Stimulated activated naive CD8-positive, alpha-beta T cell treated with anti-CD3 and anti-CD28 coated beads, Interleukin-15, amount 100 ng/mL, for 72 hours (primary cell): ENCODE measurements around the gene SCNN1A.

Experiments
- ATAC-seq: fragments of 150-1000 bp; cut with Tn5 transposase; 2 replicates; pipeline ENCODE4 v1.10.0; 2021; ENCODE audit warnings: mild to moderate bottlenecking, moderate library complexity
- DNase-seq, 2 donors: peaks; one replicate each; pipeline ENCODE4 v3.0.0; 2021 to 2022
- H3K27ac Mint-ChIP-seq, 2 donors: one replicate each; pipeline ENCODE4 v1.8.0; 2022; ENCODE audit warnings: mild to moderate bottlenecking in 2 of 2, mixed read lengths in 2 of 2, moderate library complexity in 2 of 2
- H3K27me3 Mint-ChIP-seq: one replicate; pipeline ENCODE4 v1.8.0; 2022; ENCODE audit warnings: mixed read lengths
- H3K4me1 Mint-ChIP-seq: one replicate; pipeline ENCODE4 v1.8.0; 2022; ENCODE audit warnings: mild to moderate bottlenecking, mixed read lengths
- H3K4me3 Mint-ChIP-seq, 2 donors: one replicate each; pipeline ENCODE4 v1.8.0; 2022; ENCODE audit warnings: mild to moderate bottlenecking in 2 of 2, mixed read lengths in 2 of 2, moderate library complexity in 1 of 2
- H3K9me3 Mint-ChIP-seq, 2 donors: one replicate each; pipeline ENCODE4 v1.8.0; 2022; ENCODE audit warnings: mixed read lengths in 2 of 2

The SCNN1A gene

GRCh38 chr12:6375269-6376078, at the start of gene SCNN1A:
Gene SCNN1A, minus strand, starts transcription at chr12:6375563. Its CDS starts 780 bp downstream, at chr12:6374783.
- peak within 1 kb of the TSS; percentile 80 to 84 for H3K4me3 Mint-ChIP-seq
- H3K27ac Mint-ChIP-seq = peak within 1 kb of the TSS; percentile 91 to 95
- H3K9me3 Mint-ChIP-seq = no peaks in the 10 kb centered on the region
- peaks cover 62% of the 10 kb centered on the region for H3K4me1 Mint-ChIP-seq
- H3K27me3 Mint-ChIP-seq = no peaks in the 10 kb centered on the region
- ATAC-seq (no peak), DNase-seq (no peak)

DNA sequence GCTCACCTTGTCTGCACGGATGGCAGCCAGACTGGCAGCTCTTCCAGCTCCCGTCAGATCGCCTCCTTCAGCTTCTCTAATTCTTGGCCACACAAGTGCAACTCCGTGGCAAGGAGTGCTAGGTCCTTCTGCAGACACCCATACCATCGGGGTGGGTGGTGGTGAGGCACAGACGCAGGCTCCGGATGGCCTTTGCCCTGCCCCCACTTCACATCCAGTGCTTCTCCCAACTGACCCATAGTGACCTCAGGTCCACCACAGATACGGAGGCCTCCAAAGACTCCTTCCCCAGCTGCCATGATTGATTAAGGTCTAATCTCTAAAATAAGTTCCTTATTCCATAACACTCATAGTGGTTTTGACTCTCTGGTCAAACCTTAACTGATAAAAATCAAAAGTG, 49.5 kb upstream of the SCNN1A start:
- ATAC-seq (no peak), DNase-seq (no peak)
- Mint-ChIP-seq H3K9me3 (no peaks in the 10 kb centered on the region), H3K27ac (peak overlapping the region; percentile 85 to 93), H3K4me3 (peak overlapping the region; percentile 19 to 29), H3K4me1 (peaks cover 66% of the 10 kb centered on the region), H3K27me3 (no peaks in the 10 kb centered on the region)

- no peaks in the 10 kb centered on the region for H3K9me3 Mint-ChIP-seq
- peak; percentile 2 for ATAC-seq
- H3K4me3 Mint-ChIP-seq = peak overlapping the region; percentile 42 to 61
- no peaks in the 10 kb centered on the region for H3K27me3 Mint-ChIP-seq
- peak overlapping the region; percentile 93 to 95 for H3K27ac Mint-ChIP-seq
- DNase-seq = no peak
- peaks cover 58% of the 10 kb centered on the region for H3K4me1 Mint-ChIP-seq
Observed at GRCh38 chr12:6424008-6424347, 48.6 kb upstream of the SCNN1A start.

DNA sequence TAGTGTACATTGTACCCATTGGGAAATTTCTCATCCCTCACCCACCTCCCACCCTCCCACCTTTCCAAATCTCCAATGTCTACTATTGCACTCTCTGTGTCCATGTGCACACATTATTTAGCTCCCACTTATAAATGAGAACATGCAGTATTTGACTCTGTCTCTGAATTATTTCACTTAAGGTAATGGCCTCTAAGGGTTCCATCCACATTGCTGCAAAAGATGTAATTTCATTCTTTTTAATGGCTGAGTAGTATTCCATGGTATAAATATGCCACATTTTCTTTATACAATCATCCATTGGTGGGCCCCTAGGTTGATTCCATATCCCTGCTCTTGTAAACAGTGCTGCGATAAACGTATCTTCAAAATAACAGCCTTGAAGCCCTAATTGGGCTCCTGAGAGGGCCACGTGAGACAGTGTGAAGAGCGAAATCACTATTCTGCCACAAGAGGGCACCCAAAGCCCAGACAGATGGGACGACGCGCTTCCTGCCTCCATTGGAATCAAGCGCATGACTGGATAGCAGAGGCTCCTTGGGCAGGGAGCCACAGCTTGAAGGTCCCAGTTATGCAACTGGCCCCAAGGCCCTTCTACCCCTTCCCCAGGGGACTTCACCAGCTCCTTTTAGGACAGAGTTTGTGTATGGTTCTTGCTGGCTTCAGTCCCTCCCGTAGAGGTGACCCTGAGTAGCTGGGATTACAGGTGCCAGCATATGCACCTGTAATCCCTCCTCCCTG, 48.1 kb upstream of the SCNN1A start:
- Mint-ChIP-seq H3K4me3 (peak overlapping the region; percentile 42 to 61), H3K4me1 (peaks cover 53% of the 10 kb centered on the region), H3K27me3 (no peaks in the 10 kb centered on the region), H3K9me3 (no peaks in the 10 kb centered on the region), H3K27ac (peak overlapping the region; percentile 93 to 95)
- ATAC-seq (peak; percentile 72), DNase-seq (peak; percentile 73 to 82)

GRCh38 chr12:6420364-6420763, 45.0 kb upstream of the SCNN1A start:
- ATAC-seq = no peak
- H3K27me3 Mint-ChIP-seq = no peaks in the 10 kb centered on the region
- no peak overlapping the region for H3K27ac Mint-ChIP-seq
- no peak for DNase-seq
- H3K4me1 Mint-ChIP-seq = peaks cover 36% of the 10 kb centered on the region
- H3K9me3 Mint-ChIP-seq = no peaks in the 10 kb centered on the region
- H3K4me3 Mint-ChIP-seq = no peak overlapping the region

GRCh38 chr12:6418796-6419195, 43.4 kb upstream of the SCNN1A start:
- H3K27ac Mint-ChIP-seq = no peak overlapping the region
- no peaks in the 10 kb centered on the region for H3K27me3 Mint-ChIP-seq
- ATAC-seq = no peak
- peaks cover 29% of the 10 kb centered on the region for H3K4me1 Mint-ChIP-seq
- no peak overlapping the region for H3K4me3 Mint-ChIP-seq
- no peaks in the 10 kb centered on the region for H3K9me3 Mint-ChIP-seq
- DNase-seq = no peak

DNA sequence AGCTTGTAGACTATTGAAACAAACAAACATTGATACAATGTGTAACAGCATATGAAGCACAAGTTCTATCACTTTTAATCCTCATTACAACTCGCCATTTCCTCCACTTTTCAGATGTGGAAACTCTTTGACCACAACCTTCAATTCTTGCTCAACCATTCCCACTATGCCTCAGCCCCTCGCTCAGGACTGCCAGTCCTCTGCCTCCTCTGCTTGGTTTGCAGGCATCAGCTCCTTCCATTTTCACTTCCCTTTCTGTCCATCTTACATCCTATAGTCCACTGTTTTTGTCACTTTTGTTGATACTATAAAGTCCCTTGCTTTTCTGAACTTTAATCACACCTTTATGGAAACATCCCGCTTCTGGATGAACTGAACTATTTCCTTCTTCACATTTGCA, 41.2 kb upstream of the SCNN1A start:
- H3K27ac Mint-ChIP-seq = peak overlapping the region in 1 of 2 donors; percentile 37
- ATAC-seq = peak; percentile 42
- DNase-seq = no peak
- no peak overlapping the region for H3K4me3 Mint-ChIP-seq
- peaks cover 23% of the 10 kb centered on the region for H3K4me1 Mint-ChIP-seq
- no peaks in the 10 kb centered on the region for H3K27me3 Mint-ChIP-seq
- H3K9me3 Mint-ChIP-seq = no peaks in the 10 kb centered on the region

GRCh38 chr12:6407236-6407954, 32.0 kb upstream of the SCNN1A start:
- Mint-ChIP-seq H3K4me1 (no peaks in the 10 kb centered on the region), H3K4me3 (no peak overlapping the region), H3K27me3 (no peaks in the 10 kb centered on the region), H3K27ac (no peak overlapping the region), H3K9me3 (no peaks in the 10 kb centered on the region)
- ATAC-seq (no peak), DNase-seq (no peak)

GRCh38 chr12:6405963-6406362, 30.6 kb upstream of the SCNN1A start:
- H3K4me3 Mint-ChIP-seq = no peak overlapping the region
- no peaks in the 10 kb centered on the region for H3K4me1 Mint-ChIP-seq
- H3K27ac Mint-ChIP-seq = no peak overlapping the region
- no peak for DNase-seq
- ATAC-seq = no peak
- H3K27me3 Mint-ChIP-seq = no peaks in the 10 kb centered on the region
- no peaks in the 10 kb centered on the region for H3K9me3 Mint-ChIP-seq

- Mint-ChIP-seq H3K27me3 (no peaks in the 10 kb centered on the region), H3K9me3 (no peaks in the 10 kb centered on the region), H3K27ac (no peak overlapping the region), H3K4me3 (no peak overlapping the region), H3K4me1 (no peaks in the 10 kb centered on the region)
- DNase-seq (no peak), ATAC-seq (no peak)
Observed at GRCh38 chr12:6404390-6404789, 29.0 kb upstream of the SCNN1A start.

GRCh38 chr12:6399884-6400644, 24.7 kb upstream of the SCNN1A start:
- no peak for DNase-seq
- no peaks in the 10 kb centered on the region for H3K9me3 Mint-ChIP-seq
- no peaks in the 10 kb centered on the region for H3K27me3 Mint-ChIP-seq
- no peaks in the 10 kb centered on the region for H3K4me1 Mint-ChIP-seq
- no peak for ATAC-seq
- H3K27ac Mint-ChIP-seq = no peak overlapping the region
- H3K4me3 Mint-ChIP-seq = no peak overlapping the region

DNA sequence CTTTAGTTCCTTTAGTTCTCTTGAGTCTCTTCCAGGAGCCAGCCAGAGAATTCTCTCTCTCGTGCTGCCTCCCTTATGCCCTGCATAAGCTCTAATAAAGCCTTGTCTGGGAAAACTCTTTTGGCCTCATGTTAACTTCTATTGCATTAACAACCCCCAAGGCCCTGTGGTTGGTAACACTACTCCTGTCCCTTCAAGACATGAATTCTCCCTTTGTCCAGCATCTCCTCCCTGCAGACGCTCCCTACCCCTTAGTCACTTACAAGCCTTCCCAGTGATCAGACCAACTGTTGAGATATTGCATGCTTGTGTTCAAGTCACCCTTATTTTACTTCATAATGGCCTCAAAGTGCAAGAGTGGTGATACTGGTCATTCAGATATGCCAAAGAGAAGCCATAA, 20.7 kb upstream of the SCNN1A start:
- DNase-seq (no peak), ATAC-seq (no peak)
- Mint-ChIP-seq H3K27ac (no peak overlapping the region), H3K9me3 (no peaks in the 10 kb centered on the region), H3K4me1 (no peaks in the 10 kb centered on the region), H3K27me3 (no peaks in the 10 kb centered on the region), H3K4me3 (no peak overlapping the region)

- no peaks in the 10 kb centered on the region for H3K4me1 Mint-ChIP-seq
- no peak overlapping the region for H3K4me3 Mint-ChIP-seq
- no peak for ATAC-seq
- H3K9me3 Mint-ChIP-seq = no peaks in the 10 kb centered on the region
- H3K27ac Mint-ChIP-seq = no peak overlapping the region
- no peaks in the 10 kb centered on the region for H3K27me3 Mint-ChIP-seq
- no peak for DNase-seq
Observed at GRCh38 chr12:6394398-6394797, 19.0 kb upstream of the SCNN1A start.

DNA sequence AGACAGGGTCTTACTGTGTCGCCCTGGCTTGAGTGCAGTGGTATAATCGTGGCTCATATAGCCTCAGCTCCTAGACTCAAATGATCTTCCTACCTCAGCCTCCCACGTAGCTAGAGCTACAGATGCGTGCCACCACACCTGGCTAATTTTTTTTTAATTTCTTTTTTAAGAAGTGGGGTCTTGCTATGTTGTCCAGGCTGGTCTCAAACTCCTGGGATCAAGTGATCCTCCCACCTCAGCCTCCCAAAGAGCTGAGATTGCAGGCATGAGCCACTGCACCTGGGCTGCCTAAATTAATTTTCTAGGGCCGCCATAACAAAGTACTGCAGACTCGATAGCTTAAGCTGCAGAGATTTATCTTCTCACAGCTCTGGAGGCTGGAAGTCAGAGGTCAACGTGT, 17.7 kb upstream of the SCNN1A start:
- Mint-ChIP-seq H3K4me1 (no peaks in the 10 kb centered on the region), H3K27ac (no peak overlapping the region), H3K9me3 (no peaks in the 10 kb centered on the region), H3K4me3 (no peak overlapping the region), H3K27me3 (no peaks in the 10 kb centered on the region)
- DNase-seq (no peak), ATAC-seq (no peak)

- Mint-ChIP-seq H3K9me3 (no peaks in the 10 kb centered on the region), H3K27ac (no peak overlapping the region), H3K4me1 (no peaks in the 10 kb centered on the region), H3K27me3 (no peaks in the 10 kb centered on the region), H3K4me3 (no peak overlapping the region)
- DNase-seq (no peak), ATAC-seq (no peak)
Observed at GRCh38 chr12:6392504-6392903, 17.1 kb upstream of the SCNN1A start.
